ENCODE measurements around the gene CARD18. TPM values are rescaled to one million over a fixed set of nuclear protein-coding genes. Genes with fewer than 3 reads are reported as not detected.

Gene CARD18
- total and polyA plus RNA-seq, 7 experiments from 2014 or later, result not detected

DNA sequence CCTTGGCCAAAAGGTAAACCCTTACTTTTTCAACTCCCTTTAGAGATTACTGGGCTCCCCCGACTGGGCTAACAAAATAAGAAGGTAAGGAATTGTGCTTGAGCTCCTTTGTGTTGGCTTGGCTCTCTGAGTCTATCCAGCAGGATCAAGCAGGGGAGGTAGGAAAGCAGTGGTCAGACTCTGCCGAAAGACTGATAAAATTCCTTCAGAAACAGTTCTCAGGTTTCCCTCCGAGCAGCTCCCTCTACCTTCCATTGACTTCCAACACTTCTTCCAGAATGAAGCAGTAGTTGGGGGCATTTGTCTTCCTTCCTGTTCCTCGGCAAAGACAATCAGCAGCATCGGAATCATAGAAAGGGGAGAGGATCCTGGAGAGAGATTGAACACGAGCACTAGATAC is 16.1 kb upstream of the CARD18 start:
- Mint-ChIP-seq H3K4me3 (no peak overlapping the region), H3K27ac (no peak overlapping the region)
- CTCF ChIA-PET, result no interaction called here

DNA sequence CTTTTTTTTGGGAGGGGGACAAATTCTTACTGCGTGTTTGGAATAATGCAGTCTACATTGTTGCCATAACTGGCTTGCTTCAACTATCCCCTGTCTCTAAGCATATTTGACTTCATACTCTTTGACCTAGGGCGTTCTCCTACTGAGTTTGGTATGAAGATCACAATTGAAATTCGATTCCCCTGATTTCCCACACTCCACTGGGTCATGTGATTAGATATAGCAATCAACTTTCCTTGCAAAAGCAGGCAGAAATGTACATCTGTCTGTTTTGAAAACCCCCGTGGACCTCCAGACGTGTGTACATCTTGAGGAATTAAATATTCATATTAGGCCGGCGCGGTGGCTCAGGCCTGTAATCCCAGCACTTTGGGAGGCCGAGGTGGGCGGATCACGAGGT is 13.8 kb upstream of the CARD18 start:
- Mint-ChIP-seq H3K27me3 (peaks cover 0 to 2% (median 0%) of the 10 kb centered on the region in 5 donors), H3K27ac (no peak overlapping the region), H3K9me3 (no peaks in the 10 kb centered on the region), H3K4me1 (no peaks in the 10 kb centered on the region), H3K36me3 (no peaks in the 10 kb centered on the region), H3K4me3 (no peak overlapping the region)
- Histone ChIP-seq H3K36me3 (ENCODE audit: control insufficient read depth in 2 of 3, insufficient read depth in 3 of 3, low read length in 3 of 3) (no peaks in the 10 kb centered on the region), H3K27ac (ENCODE audit: low read depth, low read length) (no peak overlapping the region), H3K4me1 (ENCODE audit: control insufficient read depth in 2 of 2, insufficient read depth in 2 of 2, low read length in 2 of 2) (no peaks in the 10 kb centered on the region), H3K9me3 (ENCODE audit: control insufficient read depth in 2 of 3, low read length in 3 of 3) (no peaks in the 10 kb centered on the region), H3K4me3 (ENCODE audit: low read length) (no peak overlapping the region), H3K27me3 (ENCODE audit: control insufficient read depth in 2 of 2, insufficient read depth in 2 of 2, low read length in 2 of 2) (no peaks in the 10 kb centered on the region)
- no peak for ATAC-seq
- ChIA-PET POLR2A (no interaction called here), CTCF (no interaction called here)
- intact Hi-C loops (cut with micrococcal nuclease), result no loop called here
- DNase-seq, result no peak

More for the DNA sequence above, 16.1 kb upstream of the CARD18 start:
- Histone ChIP-seq H3K27ac (ENCODE audit: low read depth, low read length) (no peak overlapping the region), H3K4me3 (ENCODE audit: low read length) (no peak overlapping the region), H3K4me1 (ENCODE audit: control insufficient read depth in 2 of 2, insufficient read depth in 2 of 2, low read length in 2 of 2) (no peaks in the 10 kb centered on the region), H3K27me3 (ENCODE audit: control insufficient read depth in 2 of 2, insufficient read depth in 2 of 2, low read length in 2 of 2) (no peaks in the 10 kb centered on the region), H3K9me3 (ENCODE audit: control insufficient read depth in 2 of 3, low read length in 3 of 3) (no peaks in the 10 kb centered on the region), H3K36me3 (ENCODE audit: control insufficient read depth in 2 of 3, insufficient read depth in 3 of 3, low read length in 3 of 3) (no peaks in the 10 kb centered on the region)
- no peak for ATAC-seq
- Mint-ChIP-seq H3K4me1 (no peaks in the 10 kb centered on the region), H3K9me3 (no peaks in the 10 kb centered on the region), H3K36me3 (no peaks in the 10 kb centered on the region), H3K27me3 (no peaks in the 10 kb centered on the region)
- POLR2A ChIA-PET, result no interaction called here
- no peak for DNase-seq
- intact Hi-C loops (cut with micrococcal nuclease), result no loop called here

DNA sequence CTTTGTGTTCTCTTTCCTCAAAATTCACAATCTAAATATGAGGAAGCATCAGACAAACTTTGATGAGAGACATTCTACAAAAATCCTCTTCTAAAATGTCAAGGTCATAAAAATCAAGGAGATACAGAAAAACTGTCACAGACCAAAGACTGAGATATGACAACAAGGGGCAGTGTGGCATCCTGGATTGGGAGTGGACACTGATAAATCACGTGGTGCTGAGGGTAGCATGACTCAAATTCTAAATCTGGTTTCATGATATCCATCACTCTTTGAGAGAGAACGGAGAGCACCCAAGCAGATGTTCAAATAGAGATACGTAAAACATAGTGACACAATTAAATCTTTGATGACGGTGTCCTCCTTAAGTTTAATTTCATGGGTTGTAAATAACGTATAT is 13.0 kb upstream of the CARD18 start:
- POLR2A ChIA-PET, result no interaction called here
- intact Hi-C loops (cut with micrococcal nuclease), result no loop called here
- Mint-ChIP-seq H3K4me1 (no peaks in the 10 kb centered on the region), H3K36me3 (no peaks in the 10 kb centered on the region), H3K27ac (no peak overlapping the region), H3K4me3 (no peak overlapping the region), H3K9me3 (no peaks in the 10 kb centered on the region), H3K27me3 (peaks cover 0 to 2% (median 0%) of the 10 kb centered on the region in 5 donors)
- H3K36me3 ChIP-seq (ENCODE audit: control insufficient read depth in 2 of 3, insufficient read depth in 3 of 3, low read length in 3 of 3), result no peaks in the 10 kb centered on the region
- no peaks in the 10 kb centered on the region for H3K9me3 ChIP-seq (ENCODE audit: control insufficient read depth in 2 of 3, low read length in 3 of 3)
- H3K27me3 ChIP-seq (ENCODE audit: control insufficient read depth in 2 of 2, insufficient read depth in 2 of 2, low read length in 2 of 2), result no peaks in the 10 kb centered on the region
- no peak for ATAC-seq
- no peak for DNase-seq
- H3K4me3 ChIP-seq (ENCODE audit: low read length), result no peak overlapping the region
- CTCF ChIA-PET, result no interaction called here
- H3K4me1 ChIP-seq (ENCODE audit: control insufficient read depth in 2 of 2, insufficient read depth in 2 of 2, low read length in 2 of 2), result no peaks in the 10 kb centered on the region
- H3K27ac ChIP-seq (ENCODE audit: low read depth, low read length), result no peak overlapping the region

DNA sequence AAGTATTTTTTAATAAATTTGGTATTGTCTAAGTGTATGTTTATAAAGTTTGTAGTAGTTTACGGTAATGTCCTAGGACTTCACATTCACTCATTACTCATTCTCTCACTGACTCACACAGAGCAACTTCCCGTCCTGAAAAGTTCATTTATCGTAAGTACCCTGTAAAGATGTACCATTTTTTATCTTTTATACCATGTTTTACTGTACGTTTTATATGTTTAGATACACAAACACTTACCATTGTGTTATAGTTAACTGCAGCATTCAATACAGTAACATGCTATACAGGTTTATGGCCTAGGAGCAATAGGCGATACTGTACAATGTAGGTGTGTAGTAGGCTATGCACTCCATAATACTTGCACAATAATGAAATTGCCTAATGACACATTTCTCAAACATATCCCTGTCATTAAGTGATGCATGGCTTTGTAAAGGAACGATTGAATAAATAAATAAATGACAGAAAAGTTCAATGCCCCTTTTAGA is 12.5 kb upstream of the CARD18 start:
- peaks cover 0 to 2% (median 0%) of the 10 kb centered on the region in 5 donors for H3K27me3 Mint-ChIP-seq
- intact Hi-C loops (cut with micrococcal nuclease), result no loop called here
- Histone ChIP-seq H3K9me3 (ENCODE audit: control insufficient read depth in 2 of 3, low read length in 3 of 3) (no peaks in the 10 kb centered on the region), H3K4me3 (ENCODE audit: low read length) (no peak overlapping the region), H3K36me3 (ENCODE audit: control insufficient read depth in 2 of 3, insufficient read depth in 3 of 3, low read length in 3 of 3) (no peaks in the 10 kb centered on the region), H3K4me1 (ENCODE audit: control insufficient read depth in 2 of 2, insufficient read depth in 2 of 2, low read length in 2 of 2) (no peaks in the 10 kb centered on the region), H3K27ac (ENCODE audit: low read depth, low read length) (no peak overlapping the region), H3K27me3 (ENCODE audit: control insufficient read depth in 2 of 2, insufficient read depth in 2 of 2, low read length in 2 of 2) (no peaks in the 10 kb centered on the region)
- no peaks in the 10 kb centered on the region for H3K36me3 Mint-ChIP-seq
- no peak overlapping the region for H3K27ac Mint-ChIP-seq
- H3K4me1 Mint-ChIP-seq, result no peaks in the 10 kb centered on the region
- ChIA-PET POLR2A (no interaction called here), CTCF (no interaction called here)
- no peak overlapping the region for H3K4me3 Mint-ChIP-seq
- no peak for DNase-seq
- ATAC-seq, result no peak
- H3K9me3 Mint-ChIP-seq, result no peaks in the 10 kb centered on the region

DNA sequence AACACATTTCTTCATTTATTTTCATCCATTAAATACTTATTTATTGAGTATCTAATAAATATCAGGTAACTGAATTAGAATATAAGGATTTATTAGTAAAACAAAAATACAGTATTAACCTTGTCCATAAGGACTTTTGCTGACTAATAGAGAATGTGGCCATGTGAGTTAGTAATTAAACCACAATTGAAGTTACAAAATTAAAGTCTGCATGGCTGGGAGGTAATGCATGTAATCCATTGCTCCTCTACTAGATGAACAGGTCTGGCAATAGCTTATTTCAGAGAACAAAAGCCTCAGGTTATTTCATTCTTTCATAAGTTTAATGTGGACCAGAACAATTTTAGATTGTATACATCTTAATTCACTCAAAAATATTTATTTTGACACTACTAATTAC is 9.9 kb upstream of the CARD18 start:
- ChIA-PET CTCF (no interaction called here), POLR2A (interaction anchor here (0.6 kb wide), 1 partner anchor 16 kb away, joined by 3 read pairs; no protein-coding TSS in a partner anchor)
- H3K4me1 Mint-ChIP-seq, result no peaks in the 10 kb centered on the region
- H3K4me3 Mint-ChIP-seq, result no peak overlapping the region
- no peaks in the 10 kb centered on the region for H3K9me3 Mint-ChIP-seq
- DNase-seq (no peak), ATAC-seq (no peak)
- Histone ChIP-seq H3K4me1 (ENCODE audit: control insufficient read depth in 2 of 2, insufficient read depth in 2 of 2, low read length in 2 of 2) (no peaks in the 10 kb centered on the region), H3K27me3 (ENCODE audit: control insufficient read depth in 2 of 2, insufficient read depth in 2 of 2, low read length in 2 of 2) (no peaks in the 10 kb centered on the region), H3K36me3 (ENCODE audit: control insufficient read depth in 2 of 3, insufficient read depth in 3 of 3, low read length in 3 of 3) (no peaks in the 10 kb centered on the region), H3K9me3 (ENCODE audit: control insufficient read depth in 2 of 3, low read length in 3 of 3) (no peaks in the 10 kb centered on the region), H3K27ac (ENCODE audit: low read depth, low read length) (no peak overlapping the region), H3K4me3 (ENCODE audit: low read length) (no peak overlapping the region)
- peaks cover 0 to 6% (median 5%) of the 10 kb centered on the region in 5 donors for H3K27me3 Mint-ChIP-seq
- intact Hi-C loops (cut with micrococcal nuclease), result no loop called here
- H3K27ac Mint-ChIP-seq, result no peak overlapping the region
- no peaks in the 10 kb centered on the region for H3K36me3 Mint-ChIP-seq

DNA sequence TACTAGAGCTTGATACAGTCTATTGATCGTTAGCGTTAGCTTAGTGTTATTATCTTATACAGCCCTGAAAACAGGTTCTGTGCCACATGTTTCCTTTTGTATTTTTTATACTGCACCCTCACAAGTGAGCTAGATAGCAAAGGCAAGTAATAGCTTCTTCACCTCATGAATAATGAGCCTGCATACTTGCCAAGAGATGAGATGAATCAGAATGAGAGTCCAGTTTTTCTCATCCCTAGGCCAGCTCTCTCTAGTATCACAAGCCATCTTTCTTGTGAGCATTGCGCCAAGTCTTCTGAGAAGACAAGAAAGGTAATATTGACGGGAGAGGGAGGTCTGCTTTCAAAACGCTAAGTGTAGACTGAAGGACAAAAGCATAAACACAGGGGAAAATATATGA is 8.7 kb upstream of the CARD18 start:
- Histone ChIP-seq H3K27ac (ENCODE audit: low read depth, low read length) (no peak overlapping the region), H3K4me3 (ENCODE audit: low read length) (no peak overlapping the region), H3K27me3 (ENCODE audit: control insufficient read depth in 2 of 2, insufficient read depth in 2 of 2, low read length in 2 of 2) (no peaks in the 10 kb centered on the region), H3K9me3 (ENCODE audit: control insufficient read depth in 2 of 3, low read length in 3 of 3) (no peaks in the 10 kb centered on the region), H3K4me1 (ENCODE audit: control insufficient read depth in 2 of 2, insufficient read depth in 2 of 2, low read length in 2 of 2) (no peaks in the 10 kb centered on the region), H3K36me3 (ENCODE audit: control insufficient read depth in 2 of 3, insufficient read depth in 3 of 3, low read length in 3 of 3) (no peaks in the 10 kb centered on the region)
- H3K27ac Mint-ChIP-seq, result no peak overlapping the region
- intact Hi-C loops (cut with micrococcal nuclease), result no loop called here
- H3K36me3 Mint-ChIP-seq, result no peaks in the 10 kb centered on the region
- no peak overlapping the region for H3K4me3 Mint-ChIP-seq
- H3K9me3 Mint-ChIP-seq, result no peaks in the 10 kb centered on the region
- peaks cover 0 to 7% (median 5%) of the 10 kb centered on the region in 5 donors for H3K27me3 Mint-ChIP-seq
- CTCF ChIA-PET, result no interaction called here
- POLR2A ChIA-PET, result no interaction called here
- ATAC-seq (no peak), DNase-seq (no peak)
- no peaks in the 10 kb centered on the region for H3K4me1 Mint-ChIP-seq

DNA sequence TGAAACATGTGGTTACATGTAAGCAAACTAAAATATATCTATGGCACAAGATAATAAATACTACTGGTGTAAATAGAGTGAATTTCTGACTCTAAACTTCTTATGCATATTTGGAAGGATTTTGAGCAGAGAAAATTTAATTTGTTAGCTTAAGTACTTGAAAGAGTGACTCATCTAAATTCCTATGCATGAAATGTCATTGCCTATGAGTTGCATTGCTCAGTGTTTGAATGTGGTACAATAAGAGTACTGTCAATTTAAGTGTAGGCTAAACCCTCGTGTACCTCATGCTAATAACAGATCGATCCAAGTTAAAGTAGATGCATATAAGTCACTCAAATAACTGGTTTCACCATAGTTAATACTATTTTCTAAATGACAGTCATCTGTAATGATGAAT is 5.3 kb upstream of the CARD18 start:
- H3K4me3 ChIP-seq (ENCODE audit: low read length), result no peak overlapping the region
- no peak for ATAC-seq
- ChIA-PET CTCF (interaction anchor here (0.6 kb wide), 1 partner anchor 375 kb away, joined by 3 read pairs; no protein-coding TSS in a partner anchor), POLR2A (no interaction called here)
- H3K36me3 ChIP-seq (ENCODE audit: control insufficient read depth in 2 of 3, insufficient read depth in 3 of 3, low read length in 3 of 3), result no peaks in the 10 kb centered on the region
- no peak overlapping the region for H3K27ac ChIP-seq (ENCODE audit: low read depth, low read length)
- no peaks in the 10 kb centered on the region for H3K4me1 ChIP-seq (ENCODE audit: control insufficient read depth in 2 of 2, insufficient read depth in 2 of 2, low read length in 2 of 2)
- DNase-seq, result no peak
- no peaks in the 10 kb centered on the region for H3K36me3 Mint-ChIP-seq
- no peaks in the 10 kb centered on the region for H3K27me3 ChIP-seq (ENCODE audit: control insufficient read depth in 2 of 2, insufficient read depth in 2 of 2, low read length in 2 of 2)
- no peak overlapping the region for H3K27ac Mint-ChIP-seq
- peaks cover 0 to 8% (median 5%) of the 10 kb centered on the region in 5 donors for H3K27me3 Mint-ChIP-seq
- H3K4me3 Mint-ChIP-seq, result no peak overlapping the region
- H3K9me3 ChIP-seq (ENCODE audit: control insufficient read depth in 2 of 3, low read length in 3 of 3), result no peaks in the 10 kb centered on the region
- intact Hi-C loops (cut with micrococcal nuclease), result no loop called here
- no peaks in the 10 kb centered on the region for H3K9me3 Mint-ChIP-seq
- H3K4me1 Mint-ChIP-seq, result no peaks in the 10 kb centered on the region

Measured in naive thymus-derived CD4-positive, alpha-beta T cell (primary cell).